HepG2 (cell line): ENCODE data around the gene SEC24B. TPM values are rescaled to one million over a fixed set of nuclear protein-coding genes. Genes with fewer than 3 reads are reported as not detected.

Experiments
- CSRNP1 ChIP-seq: sonication (generic); formaldehyde crosslinking; IDR thresholded peaks from 2 replicates; pipeline ENCODE4 v1.8.1; 2023; ENCODE audit warnings: mild to moderate bottlenecking, missing genetic modification reagents
- EEA1 ChIP-seq: sonication (generic); formaldehyde crosslinking; IDR thresholded peaks from 2 replicates; pipeline ENCODE4 v1.5.1; 2020; ENCODE audit warnings: mild to moderate bottlenecking, missing genetic modification reagents, borderline replicate concordance
- FOXK1 ChIP-seq: sonication (generic); formaldehyde crosslinking; IDR thresholded peaks from 2 replicates; pipeline ENCODE4 v1.4.0; 2020; ENCODE audit warnings: low read depth, missing genetic modification reagents, borderline replicate concordance
- JDP2 ChIP-seq: sonication (generic); formaldehyde crosslinking; IDR thresholded peaks from 2 replicates; pipeline ENCODE4 v1.8.1; 2022; ENCODE audit warnings: missing genetic modification reagents, borderline replicate concordance
- NONO ChIP-seq, 2 experiments: fragments of 450-650 bp in 1 of 2; sonication (generic) in 1 of 2; formaldehyde crosslinking in 1 of 2; IDR thresholded peaks in 1 of 2; conservative IDR thresholded peaks in 1 of 2; 2 replicates each; pipeline versions ENCODE4 v1.6.1 to v1.8.0; 2017 to 2022; ENCODE audit warnings: mild to moderate bottlenecking in 1 of 2, missing genetic modification reagents in 1 of 2, moderate library complexity in 1 of 2
- SRSF1 ChIP-seq: fragments of 200-400 bp; formaldehyde crosslinking; optimal IDR thresholded peaks from 2 replicates; pipeline ENCODE3; 2017; ENCODE audit warnings: mild to moderate bottlenecking, low read depth, low read length, moderate library complexity
- SRY ChIP-seq: sonication (generic); formaldehyde crosslinking; IDR thresholded peaks from 2 replicates; pipeline ENCODE4 v1.8.0; 2022; ENCODE audit warnings: mild to moderate bottlenecking, missing genetic modification reagents
- ZNF317 ChIP-seq: sonication (generic); formaldehyde crosslinking; IDR thresholded peaks from 2 replicates; pipeline ENCODE4 v1.5.0; 2020; ENCODE audit warnings: mild to moderate bottlenecking, missing genetic modification reagents
- ZNF713 ChIP-seq: sonication (generic); formaldehyde crosslinking; IDR thresholded peaks from 2 replicates; pipeline ENCODE4 v1.4.0; 2020; ENCODE audit warnings: mild to moderate bottlenecking, missing genetic modification reagents
- ZXDC ChIP-seq: sonication (generic); formaldehyde crosslinking; IDR thresholded peaks from 2 replicates; pipeline ENCODE4 v1.5.0; 2020; ENCODE audit warnings: mild to moderate bottlenecking, missing genetic modification reagents
- polyA plus RNA-seq, 8 experiments: library from polyadenylated mRNA; depleted of rRNA in 3 of 8; stranded (reverse) in 7 of 8; unstranded in 1 of 8; fragments of >200 nt; fragmentation: Illumina TruSeq in 4 of 8; extraction: Trizol in 4 of 8; gene quantifications; 2 replicates each; pipeline versions ENCODE4 v1.2.1 to v1.2.3, GENCODE V29; 2011 to 2016; ENCODE audit warnings: low read depth in 4 of 8, missing spikeins in 1 of 8, mixed read lengths in 1 of 8; ENCODE audit not compliant: insufficient read depth in 1 of 8
- total RNA-seq, 5 experiments: library from RNA; depleted of rRNA; stranded (reverse); fragments of >200 nt; fragmentation: Illumina TruSeq; extraction: Trizol; gene quantifications; 2 replicates each; pipeline ENCODE4 v1.2.3, GENCODE V29; 2016; ENCODE audit warnings: low read depth in 1 of 5
- TF ChIP-seq, protein P1 (sequence below): sonication (generic); formaldehyde crosslinking; IDR thresholded peaks from 2 replicates; pipeline ENCODE4 v1.4.0; 2020; ENCODE audit warnings: mild to moderate bottlenecking, low read depth, missing genetic modification reagents
- TF ChIP-seq, protein P2 (sequence below): IDR thresholded peaks from 2 replicates; pipeline ENCODE4 v1.4.0; 2020; ENCODE audit warnings: mild to moderate bottlenecking, missing genetic modification reagents
- TF ChIP-seq, protein P3 (sequence below): sonication (generic); formaldehyde crosslinking; IDR thresholded peaks from 2 replicates; pipeline ENCODE4 v1.4.0; 2020; ENCODE audit warnings: low read depth, missing genetic modification reagents

The SEC24B gene
- total and polyA plus RNA-seq, 2 of the 13 experiments (the other 11 are each of a cell fraction or from before 2014, with no cell fraction given), result 14.6 to 39.0 TPM

GRCh38 chr4:109559625-109559982 lies 126.0 kb downstream of the SEC24B start (continued):
- TF ChIP-seq, protein P1, sequence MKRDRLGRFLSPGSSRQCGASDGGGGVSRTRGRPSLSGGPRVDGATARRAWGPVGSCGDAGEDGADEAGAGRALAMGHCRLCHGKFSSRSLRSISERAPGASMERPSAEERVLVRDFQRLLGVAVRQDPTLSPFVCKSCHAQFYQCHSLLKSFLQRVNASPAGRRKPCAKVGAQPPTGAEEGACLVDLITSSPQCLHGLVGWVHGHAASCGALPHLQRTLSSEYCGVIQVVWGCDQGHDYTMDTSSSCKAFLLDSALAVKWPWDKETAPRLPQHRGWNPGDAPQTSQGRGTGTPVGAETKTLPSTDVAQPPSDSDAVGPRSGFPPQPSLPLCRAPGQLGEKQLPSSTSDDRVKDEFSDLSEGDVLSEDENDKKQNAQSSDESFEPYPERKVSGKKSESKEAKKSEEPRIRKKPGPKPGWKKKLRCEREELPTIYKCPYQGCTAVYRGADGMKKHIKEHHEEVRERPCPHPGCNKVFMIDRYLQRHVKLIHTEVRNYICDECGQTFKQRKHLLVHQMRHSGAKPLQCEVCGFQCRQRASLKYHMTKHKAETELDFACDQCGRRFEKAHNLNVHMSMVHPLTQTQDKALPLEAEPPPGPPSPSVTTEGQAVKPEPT (CRISPR knock-in tag), result no peak
- TF ChIP-seq SRY (CRISPR knock-in tag), result no peak
- TF ChIP-seq, protein P2, sequence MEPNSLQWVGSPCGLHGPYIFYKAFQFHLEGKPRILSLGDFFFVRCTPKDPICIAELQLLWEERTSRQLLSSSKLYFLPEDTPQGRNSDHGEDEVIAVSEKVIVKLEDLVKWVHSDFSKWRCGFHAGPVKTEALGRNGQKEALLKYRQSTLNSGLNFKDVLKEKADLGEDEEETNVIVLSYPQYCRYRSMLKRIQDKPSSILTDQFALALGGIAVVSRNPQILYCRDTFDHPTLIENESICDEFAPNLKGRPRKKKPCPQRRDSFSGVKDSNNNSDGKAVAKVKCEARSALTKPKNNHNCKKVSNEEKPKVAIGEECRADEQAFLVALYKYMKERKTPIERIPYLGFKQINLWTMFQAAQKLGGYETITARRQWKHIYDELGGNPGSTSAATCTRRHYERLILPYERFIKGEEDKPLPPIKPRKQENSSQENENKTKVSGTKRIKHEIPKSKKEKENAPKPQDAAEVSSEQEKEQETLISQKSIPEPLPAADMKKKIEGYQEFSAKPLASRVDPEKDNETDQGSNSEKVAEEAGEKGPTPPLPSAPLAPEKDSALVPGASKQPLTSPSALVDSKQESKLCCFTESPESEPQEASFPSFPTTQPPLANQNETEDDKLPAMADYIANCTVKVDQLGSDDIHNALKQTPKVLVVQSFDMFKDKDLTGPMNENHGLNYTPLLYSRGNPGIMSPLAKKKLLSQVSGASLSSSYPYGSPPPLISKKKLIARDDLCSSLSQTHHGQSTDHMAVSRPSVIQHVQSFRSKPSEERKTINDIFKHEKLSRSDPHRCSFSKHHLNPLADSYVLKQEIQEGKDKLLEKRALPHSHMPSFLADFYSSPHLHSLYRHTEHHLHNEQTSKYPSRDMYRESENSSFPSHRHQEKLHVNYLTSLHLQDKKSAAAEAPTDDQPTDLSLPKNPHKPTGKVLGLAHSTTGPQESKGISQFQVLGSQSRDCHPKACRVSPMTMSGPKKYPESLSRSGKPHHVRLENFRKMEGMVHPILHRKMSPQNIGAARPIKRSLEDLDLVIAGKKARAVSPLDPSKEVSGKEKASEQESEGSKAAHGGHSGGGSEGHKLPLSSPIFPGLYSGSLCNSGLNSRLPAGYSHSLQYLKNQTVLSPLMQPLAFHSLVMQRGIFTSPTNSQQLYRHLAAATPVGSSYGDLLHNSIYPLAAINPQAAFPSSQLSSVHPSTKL (CRISPR knock-in tag), result no peak
- no peak; the same call in 1 of the 2 replicates for TF ChIP-seq FOXK1 (CRISPR knock-in tag)
- TF ChIP-seq NONO (IDR thresholded peaks at IDR 0.05), result no peak
- TF ChIP-seq NONO (CRISPR knock-in tag; conservative IDR thresholded peaks at IDR 0.05), result 0 out of 2 replicates have a peak, but pooled peaks have one; percentile 8
- TF ChIP-seq, protein P3, sequence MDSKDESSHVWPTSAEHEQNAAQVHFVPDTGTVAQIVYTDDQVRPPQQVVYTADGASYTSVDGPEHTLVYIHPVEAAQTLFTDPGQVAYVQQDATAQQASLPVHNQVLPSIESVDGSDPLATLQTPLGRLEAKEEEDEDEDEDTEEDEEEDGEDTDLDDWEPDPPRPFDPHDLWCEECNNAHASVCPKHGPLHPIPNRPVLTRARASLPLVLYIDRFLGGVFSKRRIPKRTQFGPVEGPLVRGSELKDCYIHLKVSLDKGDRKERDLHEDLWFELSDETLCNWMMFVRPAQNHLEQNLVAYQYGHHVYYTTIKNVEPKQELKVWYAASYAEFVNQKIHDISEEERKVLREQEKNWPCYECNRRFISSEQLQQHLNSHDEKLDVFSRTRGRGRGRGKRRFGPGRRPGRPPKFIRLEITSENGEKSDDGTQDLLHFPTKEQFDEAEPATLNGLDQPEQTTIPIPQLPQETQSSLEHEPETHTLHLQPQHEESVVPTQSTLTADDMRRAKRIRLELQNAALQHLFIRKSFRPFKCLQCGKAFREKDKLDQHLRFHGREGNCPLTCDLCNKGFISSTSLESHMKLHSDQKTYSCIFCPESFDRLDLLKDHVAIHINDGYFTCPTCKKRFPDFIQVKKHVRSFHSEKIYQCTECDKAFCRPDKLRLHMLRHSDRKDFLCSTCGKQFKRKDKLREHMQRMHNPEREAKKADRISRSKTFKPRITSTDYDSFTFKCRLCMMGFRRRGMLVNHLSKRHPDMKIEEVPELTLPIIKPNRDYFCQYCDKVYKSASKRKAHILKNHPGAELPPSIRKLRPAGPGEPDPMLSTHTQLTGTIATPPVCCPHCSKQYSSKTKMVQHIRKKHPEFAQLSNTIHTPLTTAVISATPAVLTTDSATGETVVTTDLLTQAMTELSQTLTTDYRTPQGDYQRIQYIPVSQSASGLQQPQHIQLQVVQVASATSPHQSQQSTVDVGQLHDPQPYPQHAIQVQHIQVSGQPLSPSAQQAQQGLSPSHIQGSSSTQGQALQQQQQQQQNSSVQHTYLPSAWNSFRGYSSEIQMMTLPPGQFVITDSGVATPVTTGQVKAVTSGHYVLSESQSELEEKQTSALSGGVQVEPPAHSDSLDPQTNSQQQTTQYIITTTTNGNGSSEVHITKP (CRISPR knock-in tag), result no peak
- TF ChIP-seq JDP2 (CRISPR knock-in tag), result no peak
- no peak for TF ChIP-seq CSRNP1 (CRISPR knock-in tag)
- TF ChIP-seq ZXDC, result no peak
- no peak for TF ChIP-seq ZNF713 (CRISPR knock-in tag)
- TF ChIP-seq EEA1, result no peak
- TF ChIP-seq SRSF1, result no peak
- no peak for TF ChIP-seq ZNF317 (CRISPR knock-in tag)
